Measurements from ENCODE around the gene DHRSX. TPM values are rescaled to one million over a fixed set of nuclear protein-coding genes. Genes with fewer than 3 reads are reported as not detected.
"Not testable (repeated sequence)": the region's sequence is repeated elsewhere in the genome, so short reads cannot be mapped to it uniquely, and the experiment has no call there.

Gene DHRSX
- total RNA-seq, 1 experiment from 2014 or later = 24.7 TPM

- no peak for DNase-seq (ENCODE audit: extremely low read depth, low read depth)
These were observed 73.0 kb downstream of the DHRSX start for GRCh38 chrX:2427737-2428136.

GRCh38 chrX:2427147-2427546 is 73.6 kb downstream of the DHRSX start:
- no peak for DNase-seq (ENCODE audit: extremely low read depth, low read depth)

GRCh38 chrX:2426289-2426882 is 74.4 kb downstream of the DHRSX start:
- DNase-seq (ENCODE audit: extremely low read depth, low read depth) = no peak

- DNase-seq (ENCODE audit: extremely low read depth, low read depth) = no peak
These were observed 75.3 kb downstream of the DHRSX start for GRCh38 chrX:2425286-2426071.

- no peak for DNase-seq (ENCODE audit: extremely low read depth, low read depth)
These were observed 76.5 kb downstream of the DHRSX start for GRCh38 chrX:2424317-2424716.

- no peak for DNase-seq (ENCODE audit: extremely low read depth, low read depth)
These were observed 76.9 kb downstream of the DHRSX start for GRCh38 chrX:2423899-2424298.

GRCh38 chrX:2423282-2423681 is 77.5 kb downstream of the DHRSX start:
- peak; percentile 8 for DNase-seq (ENCODE audit: extremely low read depth, low read depth)

- DNase-seq (ENCODE audit: extremely low read depth, low read depth) = not testable (repeated sequence)
These were observed 81.4 kb downstream of the DHRSX start for GRCh38 chrX:2419418-2419817.

GRCh38 chrX:2418000-2418399 is 82.8 kb downstream of the DHRSX start:
- DNase-seq (ENCODE audit: extremely low read depth, low read depth) = no peak

GRCh38 chrX:2416851-2417604 is 83.7 kb downstream of the DHRSX start:
- DNase-seq (ENCODE audit: extremely low read depth, low read depth) = no peak

- DNase-seq (ENCODE audit: extremely low read depth, low read depth) = no peak
These were observed 86.4 kb downstream of the DHRSX start for GRCh38 chrX:2414384-2414783.

- DNase-seq (ENCODE audit: extremely low read depth, low read depth) = no peak
These were observed 86.8 kb downstream of the DHRSX start for GRCh38 chrX:2413969-2414368.

- no peak for DNase-seq (ENCODE audit: extremely low read depth, low read depth)
These were observed 88.6 kb downstream of the DHRSX start for GRCh38 chrX:2412131-2412530.

GRCh38 chrX:2410279-2411020 is 90.3 kb downstream of the DHRSX start:
- DNase-seq (ENCODE audit: extremely low read depth, low read depth) = no peak

GRCh38 chrX:2409796-2410195 is 91.0 kb downstream of the DHRSX start:
- no peak for DNase-seq (ENCODE audit: extremely low read depth, low read depth)

- DNase-seq (ENCODE audit: extremely low read depth, low read depth) = no peak
These were observed 91.9 kb downstream of the DHRSX start for GRCh38 chrX:2408856-2409255.

GRCh38 chrX:2406891-2407518 is 93.8 kb downstream of the DHRSX start:
- DNase-seq (ENCODE audit: extremely low read depth, low read depth) = no peak

- no peak for DNase-seq (ENCODE audit: extremely low read depth, low read depth)
These were observed 96.0 kb downstream of the DHRSX start for GRCh38 chrX:2404776-2405175.

GRCh38 chrX:2402361-2402690 is 98.5 kb downstream of the DHRSX start:
- DNase-seq (ENCODE audit: extremely low read depth, low read depth) = no peak

GRCh38 chrX:2401590-2402360 is 99.0 kb downstream of the DHRSX start:
- no peak for DNase-seq (ENCODE audit: extremely low read depth, low read depth)

Data from NCI-H460 (cell line).